Placental pericyte (primary cell): ENCODE measurements around the gene PRMT5. TPM values are rescaled to one million over a fixed set of nuclear protein-coding genes. Genes with fewer than 3 reads are reported as not detected.

Source experiments
- total RNA-seq: library from RNA; depleted of rRNA; stranded (reverse); fragments of >200 nt; gene quantifications from 2 replicates; pipeline ENCODE4 v1.2.3, GENCODE V29; 2012

Gene PRMT5
- total RNA-seq, result 81.0 and 87.8 TPM in 2 replicates

GRCh38 chr14:22929104-22929960 is at the start of gene PRMT5:
TSS of gene PRMT5 (minus strand) at chr14:22929376. CDS start at chr14:22929361, 15 bp downstream.

GRCh38 chr14:22918804-22919600 is 10.2 kb downstream of the PRMT5 start, which contains the start of gene RBM23:
TSS of gene RBM23 (minus strand) at chr14:22919149.

GRCh38 chr14:22883173-22883976 is 45.8 kb downstream of the PRMT5 start, which contains the start of gene REM2:
TSS of gene REM2 (plus strand) at chr14:22883222. CDS start at chr14:22883288, 66 bp downstream.

GRCh38 chr14:22871224-22872032 is 57.7 kb downstream of the PRMT5 start, which contains the start of gene LRP10:
TSS of gene LRP10 (plus strand) at chr14:22871740. CDS start at chr14:22872304, 564 bp downstream.

Other genes with a start within 250 kb of the PRMT5 start
- gene OXA1L, start 162.7 kb downstream of the PRMT5 start, total RNA-seq, result 56.3 and 101 TPM in 2 replicates
- 7.4 and 26.5 TPM in 2 replicates for gene SLC7A7, start 113.9 kb downstream of the PRMT5 start, total RNA-seq
- 35.5 and 42.1 TPM in 2 replicates for gene MRPL52, start 99.5 kb downstream of the PRMT5 start, total RNA-seq
- 664 and 991 TPM in 2 replicates for gene MMP14, start 92.8 kb downstream of the PRMT5 start, total RNA-seq
- gene LRP10, start 57.6 kb downstream of the PRMT5 start, total RNA-seq, result 147 and 218 TPM in 2 replicates
- 0.22 TPM in 1 of 2 replicates, not detected in the other for gene REM2, start 46.2 kb downstream of the PRMT5 start, total RNA-seq
- gene RBM23, start 10.2 kb downstream of the PRMT5 start, total RNA-seq, result 109 and 135 TPM in 2 replicates
- 19.7 and 32.2 TPM in 2 replicates for gene HAUS4, start 27.7 kb upstream of the PRMT5 start, total RNA-seq
- 50.4 and 91.7 TPM in 2 replicates for gene AJUBA, start 53.2 kb upstream of the PRMT5 start, total RNA-seq
- 6.2 and 6.6 TPM in 2 replicates for gene C14orf93, start 80.8 kb upstream of the PRMT5 start, total RNA-seq
- gene PSMB5, start 105.5 kb upstream of the PRMT5 start, total RNA-seq, result 156 and 197 TPM in 2 replicates
- not detected in 2 replicates for gene PSMB11, start 112.8 kb upstream of the PRMT5 start, total RNA-seq
- gene CDH24, start 128.1 kb upstream of the PRMT5 start, total RNA-seq, result 3.1 and 9.2 TPM in 2 replicates
- gene ACIN1, start 165.8 kb upstream of the PRMT5 start, total RNA-seq, result 73.5 and 107 TPM in 2 replicates
- 35.7 and 41.2 TPM in 2 replicates for gene C14orf119, start 166.1 kb upstream of the PRMT5 start, total RNA-seq
- not detected in 2 replicates for gene CIROP, start 175.6 kb upstream of the PRMT5 start, total RNA-seq
- not detected in 2 replicates for gene CEBPE, start 189.9 kb upstream of the PRMT5 start, total RNA-seq